Gastroesophageal sphincter (tissue), 3 donors: ENCODE results near the gene PNPLA3.

Experiments used
- CTCF ChIP-seq, 4 experiments: fragments of 200-600 bp in 2 of 4; fragments of 450-650 bp in 2 of 4; sonication (generic) in 1 of 4; IDR thresholded peaks; one replicate each; pipeline ENCODE4 v1.5.1; 2017 to 2019; ENCODE audit warnings: antibody characterized with exemption in 4 of 4, mild to moderate bottlenecking in 2 of 4, moderate library complexity in 2 of 4
- POLR2A ChIP-seq, 2 donors: fragments of 450-650 bp; IDR thresholded peaks; one replicate each; pipeline ENCODE4 v1.6.1; 2017; ENCODE audit warnings: antibody characterized with exemption in 2 of 2, mild to moderate bottlenecking in 2 of 2, moderate library complexity in 1 of 2
- POLR2AphosphoS5 ChIP-seq: sonication (generic); formaldehyde crosslinking; IDR thresholded peaks from one replicate; pipeline ENCODE4 v1.6.1; 2017; ENCODE audit warnings: antibody characterized with exemption

GRCh38 chr22:43888740-43889139 lies 34.9 kb upstream of the PNPLA3 start:
- TF ChIP-seq CTCF (IDR thresholded peaks at IDR 0.05) (no peak), POLR2AphosphoS5 (no peak), POLR2A (IDR thresholded peaks at IDR 0.05) (no peak)
